ENCODE measurements around the gene CENPO. TPM values are rescaled to one million over a fixed set of nuclear protein-coding genes. Genes with fewer than 3 reads are reported as not detected.

CENPO gene
- total RNA-seq, 1 donor: 8.0 TPM

DNA sequence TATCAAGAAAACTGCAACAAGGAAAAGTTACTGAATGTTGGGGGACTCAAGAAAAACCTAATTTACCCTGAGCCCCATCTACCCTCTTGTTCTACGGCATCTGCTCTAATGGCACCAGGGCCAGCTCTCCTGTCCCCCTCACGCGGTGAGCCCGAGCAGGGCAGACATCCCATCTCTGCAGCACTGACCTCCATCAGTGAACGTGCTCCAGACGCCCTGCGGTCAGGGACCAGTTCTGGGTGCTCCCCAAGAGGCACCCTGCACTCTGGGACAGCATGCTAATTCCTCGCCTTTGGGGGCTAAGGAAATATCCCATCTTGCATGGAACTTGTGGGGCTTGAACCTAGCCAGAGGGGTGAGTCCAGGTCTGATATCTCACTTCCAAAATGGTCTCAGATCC lies 43.0 kb downstream of the CENPO start:
- no peaks in the 10 kb centered on the region for H3K27me3 ChIP-seq (ENCODE audit: insufficient read depth, low read length)
- H2AFZ ChIP-seq (ENCODE audit: low read length): no peak overlapping the region
- peaks cover 7% of the 10 kb centered on the region for H3K4me1 ChIP-seq (ENCODE audit: insufficient read depth, low read length)
- H3K79me2 ChIP-seq (ENCODE audit: insufficient read depth, low read length): no peaks in the 10 kb centered on the region
- DNase-seq (ENCODE audit: insufficient read length, low spot score, missing footprints): peak; percentile 60
- H3K27ac ChIP-seq (ENCODE audit: low read depth, low read length): no peak overlapping the region
- no peak overlapping the region for H3K4me2 ChIP-seq (ENCODE audit: insufficient read depth, low read length)
- H3K9me3 ChIP-seq (ENCODE audit: low read depth, low read length): no peaks in the 10 kb centered on the region
- no peak overlapping the region for H3K4me3 ChIP-seq (ENCODE audit: insufficient read depth, low read length)
- H4K20me1 ChIP-seq (ENCODE audit: insufficient read depth, low read length): no peaks in the 10 kb centered on the region
- no peaks in the 10 kb centered on the region for H3K36me3 ChIP-seq (ENCODE audit: insufficient read depth, low read length)
- TF ChIP-seq, protein P1, sequence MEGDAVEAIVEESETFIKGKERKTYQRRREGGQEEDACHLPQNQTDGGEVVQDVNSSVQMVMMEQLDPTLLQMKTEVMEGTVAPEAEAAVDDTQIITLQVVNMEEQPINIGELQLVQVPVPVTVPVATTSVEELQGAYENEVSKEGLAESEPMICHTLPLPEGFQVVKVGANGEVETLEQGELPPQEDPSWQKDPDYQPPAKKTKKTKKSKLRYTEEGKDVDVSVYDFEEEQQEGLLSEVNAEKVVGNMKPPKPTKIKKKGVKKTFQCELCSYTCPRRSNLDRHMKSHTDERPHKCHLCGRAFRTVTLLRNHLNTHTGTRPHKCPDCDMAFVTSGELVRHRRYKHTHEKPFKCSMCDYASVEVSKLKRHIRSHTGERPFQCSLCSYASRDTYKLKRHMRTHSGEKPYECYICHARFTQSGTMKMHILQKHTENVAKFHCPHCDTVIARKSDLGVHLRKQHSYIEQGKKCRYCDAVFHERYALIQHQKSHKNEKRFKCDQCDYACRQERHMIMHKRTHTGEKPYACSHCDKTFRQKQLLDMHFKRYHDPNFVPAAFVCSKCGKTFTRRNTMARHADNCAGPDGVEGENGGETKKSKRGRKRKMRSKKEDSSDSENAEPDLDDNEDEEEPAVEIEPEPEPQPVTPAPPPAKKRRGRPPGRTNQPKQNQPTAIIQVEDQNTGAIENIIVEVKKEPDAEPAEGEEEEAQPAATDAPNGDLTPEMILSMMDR (IDR thresholded peaks at IDR 0.05; ENCODE audit: extremely low read depth, low read depth, low read length): no peak

DNA sequence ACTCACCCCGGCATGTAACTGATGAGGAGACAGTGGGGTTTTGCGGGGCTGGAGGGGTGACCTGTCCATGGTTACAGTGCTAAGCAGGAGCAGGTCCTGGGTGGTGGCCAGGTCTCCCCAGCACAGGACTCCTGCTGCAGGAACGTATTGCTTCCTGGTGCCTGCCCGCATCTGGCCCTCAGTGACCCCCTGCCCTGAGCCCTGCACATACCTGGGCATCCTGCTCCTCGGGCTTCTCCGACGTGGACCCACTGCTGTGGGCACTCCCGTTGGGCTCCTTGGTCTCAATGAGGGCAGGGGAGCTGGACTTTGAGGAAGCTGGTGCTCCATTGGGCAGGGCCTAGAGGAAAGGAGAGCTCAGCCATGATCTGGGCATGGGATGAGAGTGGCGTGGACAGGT lies 43.5 kb downstream of the CENPO start:
- Histone ChIP-seq H2AFZ (ENCODE audit: low read length) (no peak overlapping the region), H3K4me2 (ENCODE audit: insufficient read depth, low read length) (no peak overlapping the region), H3K4me1 (ENCODE audit: insufficient read depth, low read length) (peaks cover 7% of the 10 kb centered on the region), H3K27me3 (ENCODE audit: insufficient read depth, low read length) (no peaks in the 10 kb centered on the region), H4K20me1 (ENCODE audit: insufficient read depth, low read length) (no peaks in the 10 kb centered on the region), H3K36me3 (ENCODE audit: insufficient read depth, low read length) (no peaks in the 10 kb centered on the region), H3K27ac (ENCODE audit: low read depth, low read length) (no peak overlapping the region), H3K79me2 (ENCODE audit: insufficient read depth, low read length) (no peaks in the 10 kb centered on the region), H3K9me3 (ENCODE audit: low read depth, low read length) (no peaks in the 10 kb centered on the region), H3K4me3 (ENCODE audit: insufficient read depth, low read length) (no peak overlapping the region)
- TF ChIP-seq, protein P1 (IDR thresholded peaks at IDR 0.05; ENCODE audit: extremely low read depth, low read depth, low read length): no peak
- DNase-seq (ENCODE audit: insufficient read length, low spot score, missing footprints): peak; percentile 74

DNA sequence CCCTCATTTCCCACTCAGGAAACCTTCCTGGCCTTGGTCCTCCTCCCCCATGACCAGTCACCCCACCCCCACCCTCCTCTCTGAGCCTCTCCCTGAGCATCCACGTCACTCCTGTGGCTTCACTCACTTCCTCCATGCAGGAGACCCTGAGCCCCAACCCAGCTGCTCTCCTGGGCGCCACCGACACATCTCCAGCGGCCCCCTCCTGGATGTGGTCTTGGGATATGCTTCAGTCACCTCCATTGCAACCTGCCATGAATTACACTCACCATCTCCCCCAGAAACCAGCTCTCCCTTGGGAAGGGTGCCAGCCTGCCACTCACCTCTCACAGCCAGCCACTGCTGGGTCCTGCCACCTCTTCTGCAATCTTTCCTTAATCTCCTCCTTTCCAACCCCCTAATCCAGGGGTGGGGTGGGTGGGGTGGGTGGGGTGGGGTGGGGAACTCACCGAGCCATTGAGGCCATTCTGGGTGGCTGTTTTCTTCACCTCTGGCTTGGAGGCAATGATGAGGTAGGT lies 44.8 kb downstream of the CENPO start:
- H3K79me2 ChIP-seq (ENCODE audit: insufficient read depth, low read length): no peaks in the 10 kb centered on the region
- DNase-seq (ENCODE audit: insufficient read length, low spot score, missing footprints): peak; percentile 80
- no peak overlapping the region for H3K4me2 ChIP-seq (ENCODE audit: insufficient read depth, low read length)
- no peaks in the 10 kb centered on the region for H4K20me1 ChIP-seq (ENCODE audit: insufficient read depth, low read length)
- H2AFZ ChIP-seq (ENCODE audit: low read length): no peak overlapping the region
- H3K4me3 ChIP-seq (ENCODE audit: insufficient read depth, low read length): no peak overlapping the region
- no peaks in the 10 kb centered on the region for H3K9me3 ChIP-seq (ENCODE audit: low read depth, low read length)
- H3K27ac ChIP-seq (ENCODE audit: low read depth, low read length): no peak overlapping the region
- TF ChIP-seq, protein P1 (IDR thresholded peaks at IDR 0.05; ENCODE audit: extremely low read depth, low read depth, low read length): no peak
- H3K4me1 ChIP-seq (ENCODE audit: insufficient read depth, low read length): peaks cover 7% of the 10 kb centered on the region
- H3K27me3 ChIP-seq (ENCODE audit: insufficient read depth, low read length): no peaks in the 10 kb centered on the region
- H3K36me3 ChIP-seq (ENCODE audit: insufficient read depth, low read length): no peaks in the 10 kb centered on the region

DNA sequence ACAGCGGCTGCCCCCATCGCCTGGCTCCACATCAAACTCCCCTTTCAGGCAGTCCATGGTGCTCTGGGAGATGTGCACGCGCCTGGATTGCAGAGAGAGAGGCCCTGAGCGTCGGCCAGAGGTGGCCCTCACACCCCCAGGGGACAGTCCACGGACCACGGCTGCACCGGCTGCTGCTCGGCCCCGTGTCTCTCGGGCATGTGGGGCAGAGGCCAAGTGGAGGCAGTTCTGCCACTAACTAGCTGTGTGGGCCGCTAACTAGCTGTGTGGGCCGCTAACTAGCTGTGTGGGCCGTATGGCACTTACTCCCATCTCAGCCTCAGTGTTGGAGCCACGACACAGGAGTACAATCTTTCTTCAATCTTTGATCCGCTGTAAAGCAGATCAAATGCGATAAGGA lies 45.3 kb downstream of the CENPO start:
- H3K79me2 ChIP-seq (ENCODE audit: insufficient read depth, low read length): no peaks in the 10 kb centered on the region
- peak; percentile 2 for DNase-seq (ENCODE audit: insufficient read length, low spot score, missing footprints)
- peaks cover 7% of the 10 kb centered on the region for H3K4me1 ChIP-seq (ENCODE audit: insufficient read depth, low read length)
- H3K27ac ChIP-seq (ENCODE audit: low read depth, low read length): no peak overlapping the region
- no peaks in the 10 kb centered on the region for H3K27me3 ChIP-seq (ENCODE audit: insufficient read depth, low read length)
- H3K4me3 ChIP-seq (ENCODE audit: insufficient read depth, low read length): no peak overlapping the region
- H3K36me3 ChIP-seq (ENCODE audit: insufficient read depth, low read length): no peaks in the 10 kb centered on the region
- TF ChIP-seq, protein P1 (IDR thresholded peaks at IDR 0.05; ENCODE audit: extremely low read depth, low read depth, low read length): no peak
- no peak overlapping the region for H2AFZ ChIP-seq (ENCODE audit: low read length)
- no peaks in the 10 kb centered on the region for H4K20me1 ChIP-seq (ENCODE audit: insufficient read depth, low read length)
- H3K4me2 ChIP-seq (ENCODE audit: insufficient read depth, low read length): no peak overlapping the region
- no peaks in the 10 kb centered on the region for H3K9me3 ChIP-seq (ENCODE audit: low read depth, low read length)
